Natural killer cell (primary cell): ENCODE measurements around the gene LAMTOR5. TPM values are rescaled to one million over a fixed set of nuclear protein-coding genes. Genes with fewer than 3 reads are reported as not detected.

Experiments
- ATAC-seq, 3 donors: fragments of 150-1000 bp in 2 of 3; fragments of 200-7000 bp in 1 of 3; cut with Tn5 transposase; 1 replicate in 1 of 3; 2 replicates in 2 of 3; pipeline ENCODE4 v1.10.0; 2021; ENCODE audit warnings: mild to moderate bottlenecking in 2 of 3, moderate library complexity in 2 of 3
- DNase-seq, 2 donors: peaks; one replicate each; pipeline versions ENCODE4 v3.0.0 to v3.0.0-alpha.2; 2013 to 2021; ENCODE audit warnings: mixed read lengths in 1 of 2
- H3K27ac ChIP-seq: one replicate; pipeline ENCODE4 v1.5.1; 2013; ENCODE audit warnings: mild to moderate bottlenecking, low read length
- H3K27me3 ChIP-seq: one replicate; pipeline ENCODE4 v1.6.1; 2013; ENCODE audit warnings: low read length; ENCODE audit not compliant: control insufficient read depth, insufficient read depth
- H3K36me3 ChIP-seq: one replicate; pipeline ENCODE4 v1.6.1; 2013; ENCODE audit warnings: low read length; ENCODE audit not compliant: control insufficient read depth, insufficient read depth
- H3K4me1 ChIP-seq: one replicate; pipeline ENCODE4 v1.6.1; 2013; ENCODE audit warnings: low read length; ENCODE audit not compliant: control insufficient read depth, insufficient read depth
- H3K4me3 ChIP-seq: one replicate; pipeline ENCODE4 v1.5.1; 2013; ENCODE audit warnings: low read length
- H3K9me3 ChIP-seq: one replicate; pipeline ENCODE4 v1.6.1; 2013; ENCODE audit warnings: low read length; ENCODE audit not compliant: control insufficient read depth, insufficient read depth
- H3K27ac Mint-ChIP-seq, 2 donors: one replicate each; pipeline ENCODE4 v1.8.0; 2022; ENCODE audit warnings: mild to moderate bottlenecking in 2 of 2, mixed read lengths in 2 of 2, moderate library complexity in 1 of 2
- H3K27me3 Mint-ChIP-seq, 2 donors: one replicate each; pipeline ENCODE4 v1.8.0; 2022; ENCODE audit warnings: low read depth in 2 of 2, mixed read lengths in 2 of 2
- H3K36me3 Mint-ChIP-seq: one replicate; pipeline ENCODE4 v1.8.0; 2022; ENCODE audit warnings: mixed read lengths
- H3K4me1 Mint-ChIP-seq, 2 donors: one replicate each; pipeline ENCODE4 v1.8.0; 2022; ENCODE audit warnings: mixed read lengths in 2 of 2
- H3K4me3 Mint-ChIP-seq: one replicate; pipeline ENCODE4 v1.8.0; 2022; ENCODE audit warnings: mild to moderate bottlenecking, moderate library complexity, mixed read lengths
- H3K9me3 Mint-ChIP-seq, 2 donors: one replicate each; pipeline ENCODE4 v1.8.0; 2022; ENCODE audit warnings: mixed read lengths in 2 of 2
- WGBS: methylation state at CpG from one replicate; pipeline ENCODE4 v1.1.7; 2013; ENCODE audit warnings: missing lambda C conversion rate; ENCODE audit not compliant: insufficient coverage; 5-methylcytosine and 5-hydroxymethylcytosine counted together
- intact Hi-C: fragments of 100-400 bp; cut with micrococcal nuclease; formaldehyde crosslinking; loops from one replicate; pipeline ENCODE4 v1.14.2; 2022
- total RNA-seq, 4 donors: library from RNA; stranded (reverse); fragments of 120-200 nt in 1 of 4; gene quantifications; one replicate each; pipeline versions ENCODE4 v1.2.3 to v1.2.4, GENCODE V29; 2013 to 2022
- TF ChIP-seq, protein P1 (sequence below): fragments of 200-600 bp; IDR thresholded peaks from one replicate; pipeline ENCODE4 v1.8.0; 2022; ENCODE audit warnings: antibody characterized with exemption

Gene LAMTOR5
- total RNA-seq, 3 donors from 2014 or later (not counting 1 experiment from before 2014, with no cell fraction given), result 86.1 to 102 (median 90.4) TPM

DNA sequence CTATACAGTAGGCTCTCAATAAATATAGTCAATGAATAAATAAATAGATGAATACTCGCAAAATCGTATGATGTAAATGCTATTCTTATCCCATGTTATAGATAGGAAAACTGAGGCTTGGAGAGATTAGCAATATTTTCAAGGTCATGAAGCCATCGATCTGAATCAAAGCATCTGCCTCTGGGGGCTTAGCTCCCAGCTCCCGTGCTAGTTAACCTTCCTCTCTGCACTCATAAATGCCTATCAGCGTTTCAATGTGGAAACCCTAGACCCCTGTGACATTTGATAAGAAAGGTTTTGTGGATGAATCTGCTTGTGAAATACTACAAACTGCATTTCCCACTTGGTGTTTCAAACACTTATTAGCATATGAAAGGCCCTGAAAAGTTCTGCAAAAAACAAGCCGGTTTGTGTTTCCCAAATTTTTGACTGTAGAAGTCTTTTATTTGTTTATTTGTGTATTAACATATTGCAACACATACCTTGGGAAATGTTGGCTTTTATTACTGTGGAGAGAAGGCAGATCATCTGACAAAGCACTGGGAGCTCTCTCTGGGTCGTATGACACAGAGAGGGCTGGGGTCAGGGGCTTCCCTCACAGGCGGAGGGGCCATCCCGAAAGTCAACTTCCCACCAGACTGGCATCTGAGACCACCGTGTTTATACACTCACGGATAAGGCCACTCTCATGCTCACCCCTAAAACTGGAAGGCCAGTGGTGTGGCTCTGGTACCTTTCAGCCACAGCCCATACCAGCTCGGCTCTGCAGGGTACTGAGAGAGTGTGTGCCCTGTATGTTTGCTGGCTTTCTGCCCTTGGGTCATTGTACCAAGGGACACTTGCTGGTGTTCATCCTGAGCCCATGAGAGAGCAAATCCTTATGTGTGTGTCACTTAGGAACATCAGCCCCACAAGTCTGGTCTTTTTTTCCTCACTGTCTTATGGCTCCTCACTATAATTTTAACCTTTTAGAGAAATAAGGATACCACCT lies 42.5 kb upstream of the LAMTOR5 start:
- DNase-seq (no peak), ATAC-seq (no peak)
- peaks cover 13 to 18% of the 10 kb centered on the region in 2 donors for H3K27me3 Mint-ChIP-seq
- no peaks in the 10 kb centered on the region for H3K9me3 Mint-ChIP-seq
- Histone ChIP-seq H3K4me3 (no peak overlapping the region), H3K36me3 (no peaks in the 10 kb centered on the region), H3K27ac (no peak overlapping the region), H3K27me3 (no peaks in the 10 kb centered on the region), H3K9me3 (no peaks in the 10 kb centered on the region), H3K4me1 (no peaks in the 10 kb centered on the region)
- intact Hi-C loops, result no loop called here
- H3K4me1 Mint-ChIP-seq, result no peaks in the 10 kb centered on the region
- WGBS, result 84% methylated on average over 10 of the region's 12 CpGs
- H3K4me3 Mint-ChIP-seq, result no peak overlapping the region
- no peaks in the 10 kb centered on the region for H3K36me3 Mint-ChIP-seq
- TF ChIP-seq, protein P1, sequence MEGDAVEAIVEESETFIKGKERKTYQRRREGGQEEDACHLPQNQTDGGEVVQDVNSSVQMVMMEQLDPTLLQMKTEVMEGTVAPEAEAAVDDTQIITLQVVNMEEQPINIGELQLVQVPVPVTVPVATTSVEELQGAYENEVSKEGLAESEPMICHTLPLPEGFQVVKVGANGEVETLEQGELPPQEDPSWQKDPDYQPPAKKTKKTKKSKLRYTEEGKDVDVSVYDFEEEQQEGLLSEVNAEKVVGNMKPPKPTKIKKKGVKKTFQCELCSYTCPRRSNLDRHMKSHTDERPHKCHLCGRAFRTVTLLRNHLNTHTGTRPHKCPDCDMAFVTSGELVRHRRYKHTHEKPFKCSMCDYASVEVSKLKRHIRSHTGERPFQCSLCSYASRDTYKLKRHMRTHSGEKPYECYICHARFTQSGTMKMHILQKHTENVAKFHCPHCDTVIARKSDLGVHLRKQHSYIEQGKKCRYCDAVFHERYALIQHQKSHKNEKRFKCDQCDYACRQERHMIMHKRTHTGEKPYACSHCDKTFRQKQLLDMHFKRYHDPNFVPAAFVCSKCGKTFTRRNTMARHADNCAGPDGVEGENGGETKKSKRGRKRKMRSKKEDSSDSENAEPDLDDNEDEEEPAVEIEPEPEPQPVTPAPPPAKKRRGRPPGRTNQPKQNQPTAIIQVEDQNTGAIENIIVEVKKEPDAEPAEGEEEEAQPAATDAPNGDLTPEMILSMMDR, result no peak
- no peak overlapping the region for H3K27ac Mint-ChIP-seq

DNA sequence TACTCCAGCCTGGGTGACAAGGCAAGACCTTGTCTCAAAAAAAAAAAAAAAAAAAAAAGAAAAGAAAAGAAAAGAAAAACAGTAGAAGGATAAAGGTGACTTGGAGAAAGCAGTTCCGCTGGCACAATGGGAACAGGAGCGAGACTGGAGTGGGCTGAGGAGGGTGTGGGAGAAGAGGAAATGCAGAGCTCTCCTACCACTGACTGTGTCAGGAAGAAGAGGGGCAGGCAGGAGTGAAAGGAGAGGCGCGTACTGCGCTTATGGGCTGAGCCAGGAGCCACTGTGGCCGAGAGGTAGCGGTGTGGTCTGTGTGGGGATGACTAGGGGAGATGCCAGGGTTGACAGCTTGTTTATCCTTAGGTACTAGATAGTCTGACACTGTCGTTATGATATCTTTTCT lies 37.1 kb upstream of the LAMTOR5 start:
- Histone ChIP-seq H3K9me3 (no peaks in the 10 kb centered on the region), H3K4me3 (no peak overlapping the region), H3K36me3 (no peaks in the 10 kb centered on the region), H3K27me3 (no peaks in the 10 kb centered on the region), H3K27ac (no peak overlapping the region), H3K4me1 (no peaks in the 10 kb centered on the region)
- TF ChIP-seq, protein P1, result no peak
- Mint-ChIP-seq H3K4me3 (no peak overlapping the region), H3K9me3 (no peaks in the 10 kb centered on the region), H3K36me3 (no peaks in the 10 kb centered on the region), H3K4me1 (no peaks in the 10 kb centered on the region), H3K27me3 (peaks cover 0 to 11% of the 10 kb centered on the region in 2 donors), H3K27ac (no peak overlapping the region)
- WGBS, result 75% methylated on average over 8 of the region's 8 CpGs
- intact Hi-C loops, result no loop called here
- DNase-seq (no peak), ATAC-seq (no peak)

DNA sequence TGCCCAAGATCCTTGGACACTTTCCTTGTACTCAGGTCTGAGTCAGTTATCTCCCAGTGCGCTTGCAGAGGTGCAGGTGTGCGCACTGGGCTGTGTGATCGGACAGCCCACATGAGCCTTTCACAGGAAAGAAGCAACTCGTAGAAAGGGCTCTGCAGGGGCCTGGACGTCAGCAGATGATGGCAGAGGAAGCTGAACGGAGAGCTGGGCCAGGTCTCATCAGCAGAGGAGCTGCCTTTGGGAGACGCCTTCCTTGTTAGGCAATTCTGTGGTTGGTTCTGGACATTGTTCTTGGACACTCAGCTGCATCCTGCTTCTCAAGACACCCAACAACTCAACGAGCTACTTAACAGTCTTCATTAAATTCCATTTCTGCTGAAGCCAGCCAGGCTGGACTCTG lies 36.0 kb upstream of the LAMTOR5 start:
- WGBS, result 84% methylated on average over 8 of the region's 8 CpGs
- Histone ChIP-seq H3K4me1 (no peaks in the 10 kb centered on the region), H3K36me3 (no peaks in the 10 kb centered on the region), H3K9me3 (no peaks in the 10 kb centered on the region), H3K4me3 (no peak overlapping the region), H3K27me3 (no peaks in the 10 kb centered on the region), H3K27ac (no peak overlapping the region)
- Mint-ChIP-seq H3K27ac (no peak overlapping the region), H3K4me3 (no peak overlapping the region), H3K4me1 (no peaks in the 10 kb centered on the region), H3K27me3 (peaks cover 0 to 11% of the 10 kb centered on the region in 2 donors), H3K36me3 (no peaks in the 10 kb centered on the region), H3K9me3 (no peaks in the 10 kb centered on the region)
- ATAC-seq, result no peak
- TF ChIP-seq, protein P1, result no peak
- no peak for DNase-seq
- intact Hi-C loops, result no loop called here
